Retinal pigment epithelial cell (primary cell): ENCODE results near the gene CD48.
"Not testable (repeated sequence)": the region's sequence is repeated elsewhere in the genome, so short reads cannot be mapped to it uniquely, and the experiment has no call there.

Experiments
- DNase-seq: peaks from one replicate; pipeline ENCODE4 v3.0.0-alpha.2; 2010; ENCODE audit warnings: low read depth
- H3K4me3 ChIP-seq: 2 replicates; pipeline ENCODE4 v1.5.1; 2011; ENCODE audit warnings: mild to moderate bottlenecking, low read length, control low read depth, moderate library complexity
- CTCF ChIP-seq: conservative IDR thresholded peaks from 2 replicates; pipeline ENCODE4 v1.5.1; 2011; ENCODE audit warnings: low read depth, low read length, control low read depth, inconsistent platforms

The CD48 gene

DNA sequence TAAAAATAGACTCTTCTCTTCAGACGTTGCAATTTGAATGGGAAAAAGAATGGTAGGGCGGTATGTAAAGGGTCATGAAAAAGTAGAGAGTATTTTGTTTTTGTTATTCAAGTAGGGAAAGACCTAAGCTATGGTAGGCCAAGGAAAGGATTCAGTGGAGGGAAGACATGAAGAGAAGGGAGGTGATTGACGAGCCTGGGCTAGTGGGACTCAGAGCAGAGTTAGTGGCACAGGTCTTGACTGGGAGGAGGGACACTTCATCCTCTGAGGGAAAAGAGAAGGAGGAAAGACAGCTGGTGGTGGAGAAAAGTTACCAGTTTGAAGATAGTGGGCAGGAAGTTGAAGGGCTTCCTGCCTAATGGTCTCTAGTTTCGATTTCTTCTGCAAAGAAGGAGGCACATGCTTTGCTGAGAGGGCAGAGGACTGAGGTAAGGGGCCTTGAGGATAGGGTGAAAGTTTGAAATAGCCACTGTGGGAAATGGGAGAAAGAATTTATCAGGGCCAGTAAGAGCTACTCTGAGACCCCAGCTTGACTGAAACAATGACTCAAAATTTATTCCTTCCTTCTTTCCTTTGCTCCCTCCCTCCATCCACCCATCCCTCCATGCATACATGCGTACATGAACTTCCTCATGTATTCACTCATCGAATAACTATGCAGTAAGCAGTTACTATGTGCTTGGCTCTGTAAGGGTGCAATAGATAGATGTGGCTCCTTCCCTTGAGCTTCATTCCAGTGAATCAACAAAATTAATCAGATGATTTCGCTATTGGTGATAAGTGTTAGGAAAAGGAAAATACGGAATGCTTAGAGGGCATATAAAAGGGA is 4.2 kb downstream of the CD48 start:
- no peak overlapping the region for H3K4me3 ChIP-seq
- no peak for TF ChIP-seq CTCF
- no peak for DNase-seq

DNA sequence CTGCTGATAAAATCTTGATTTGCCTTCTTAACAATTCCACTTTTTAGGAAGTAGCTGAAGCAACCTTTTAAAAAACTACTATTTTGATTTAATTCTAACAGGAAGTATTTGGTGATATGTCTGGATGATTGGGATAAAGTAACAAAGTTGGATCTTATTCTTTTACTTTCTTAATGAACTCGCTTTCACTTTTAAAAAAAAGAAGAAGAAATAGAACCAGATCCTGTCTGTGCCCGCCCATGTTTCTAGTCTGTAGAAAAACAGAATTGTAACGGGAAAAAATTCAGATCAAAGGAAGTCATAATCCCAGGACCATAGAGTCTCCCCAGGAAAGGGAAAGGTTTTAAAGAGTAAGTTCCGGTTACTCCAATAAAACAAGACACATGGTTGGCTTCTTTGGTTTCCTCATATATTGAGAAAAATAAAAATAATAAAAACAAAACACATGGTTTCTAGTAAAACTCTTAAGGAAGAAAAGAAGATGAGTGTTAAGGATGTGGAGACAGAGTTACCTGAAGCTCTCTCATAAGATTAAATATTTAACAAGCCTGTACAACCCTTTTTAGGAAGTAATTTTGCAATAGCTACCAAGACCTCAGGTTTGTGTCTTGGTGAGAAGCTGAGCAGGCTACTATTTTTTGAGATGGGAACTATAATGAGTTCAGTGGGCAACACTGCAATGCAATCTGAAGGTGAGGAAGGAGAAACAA is 4.9 kb downstream of the CD48 start:
- no peak for DNase-seq
- no peak for TF ChIP-seq CTCF
- no peak overlapping the region for H3K4me3 ChIP-seq

DNA sequence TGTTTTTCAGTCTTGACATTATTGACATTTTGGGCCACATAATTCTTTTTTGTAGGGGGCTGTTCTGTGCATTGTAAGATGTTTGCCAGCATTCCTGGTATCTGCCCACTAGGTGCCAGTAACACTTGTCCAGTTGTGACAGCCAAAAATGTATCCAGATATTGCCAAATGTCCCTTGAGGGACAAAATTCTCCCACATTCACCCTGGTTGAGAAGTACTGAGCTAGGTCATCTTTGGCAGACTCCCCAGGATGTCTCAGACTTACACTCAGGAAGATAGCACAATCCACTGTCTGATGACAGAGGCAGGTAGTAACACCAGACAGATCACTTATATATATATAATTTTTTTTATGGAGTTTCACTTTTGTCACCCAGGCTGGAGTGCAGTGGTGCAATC is 5.9 kb downstream of the CD48 start:
- H3K4me3 ChIP-seq = no peak overlapping the region
- no peak for DNase-seq
- TF ChIP-seq CTCF = no peak

GRCh38 chr1:160705212-160705621 is 6.4 kb downstream of the CD48 start:
- H3K4me3 ChIP-seq, DNase-seq: not testable (repeated sequence)

DNA sequence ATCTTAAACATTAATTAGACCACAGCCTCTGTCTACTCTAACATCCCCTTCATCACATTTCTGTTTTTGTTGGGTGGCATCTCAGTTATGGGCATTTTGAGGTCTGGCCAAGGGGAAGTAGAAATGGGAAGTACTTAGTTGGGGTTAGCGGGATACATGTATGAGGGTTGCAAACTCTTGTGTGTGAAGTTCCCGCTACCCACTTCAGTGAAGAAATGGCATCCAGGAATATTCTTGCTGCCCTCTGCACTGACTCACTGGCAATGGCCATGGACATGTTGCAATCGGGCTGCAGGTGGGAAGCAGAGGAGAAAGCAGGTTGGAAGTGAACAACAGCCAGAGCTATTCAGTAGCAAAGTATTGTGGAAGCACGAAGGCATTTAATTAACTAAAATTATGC is 7.4 kb downstream of the CD48 start:
- no peak overlapping the region for H3K4me3 ChIP-seq
- TF ChIP-seq CTCF = no peak
- no peak for DNase-seq

GRCh38 chr1:160702100-160702499 is 9.5 kb downstream of the CD48 start:
- H3K4me3 ChIP-seq = no peak overlapping the region
- no peak for TF ChIP-seq CTCF
- DNase-seq = no peak

- DNase-seq, H3K4me3 ChIP-seq: not testable (repeated sequence)
- TF ChIP-seq CTCF = peak; percentile 24
These were observed 19.2 kb downstream of the CD48 start for GRCh38 chr1:160692390-160692789.
